Measurements from ENCODE around the gene SLC6A17. TPM values are rescaled to one million over a fixed set of nuclear protein-coding genes. Genes with fewer than 3 reads are reported as not detected.

The SLC6A17 gene
- total and polyA plus RNA-seq, 12 donors: 0.06 to 0.45 (median 0.16) TPM; not detected in 4

DNA sequence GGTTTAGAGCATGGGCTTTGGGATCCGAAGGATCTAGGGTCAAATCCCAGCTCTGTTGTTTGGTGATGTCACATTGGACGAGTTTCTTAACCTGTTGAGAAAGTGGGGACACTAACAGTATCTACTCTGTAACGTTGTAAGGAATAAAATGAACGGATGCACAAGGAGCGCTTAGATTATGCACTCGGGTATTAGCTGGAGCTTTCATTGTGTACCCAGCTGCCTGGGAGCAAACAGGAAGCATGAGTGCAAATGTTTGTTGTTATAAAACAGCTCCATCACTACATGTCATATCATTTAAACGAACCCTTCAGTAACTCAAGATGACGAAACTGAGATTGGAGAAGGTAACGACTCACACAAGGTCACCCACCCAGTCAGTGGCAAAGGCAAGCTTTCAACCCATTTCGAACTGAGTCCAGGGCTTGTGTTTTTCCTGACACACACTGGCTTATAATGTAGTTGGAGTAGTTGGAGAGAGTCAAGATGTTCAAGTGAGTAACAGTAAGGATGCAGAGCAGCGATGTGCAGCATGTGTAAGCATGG, 16.2 kb upstream of the SLC6A17 start:
- DNase-seq (no peak), ATAC-seq (no peak)
- Histone ChIP-seq H3K36me3 (no peaks in the 10 kb centered on the region), H3K4me1 (peaks cover 0 to 13% (median 4%) of the 10 kb centered on the region in 9 donors), H3K27ac (no peak overlapping the region), H3K4me3 (no peak overlapping the region), H3K27me3 (peaks cover 0 to 60% (median 37%) of the 10 kb centered on the region in 7 donors), H3K9me3 (no peaks in the 10 kb centered on the region)
- 70 to 74% methylated on average over 11 of the region's 11 CpGs for WGBS, 2 donors
- intact Hi-C loops (cut with DNase I): loop anchor here in 1 of 10 donors (5.0 kb wide), 1 partner anchor 48 kb away; no protein-coding TSS in a partner anchor
- TF ChIP-seq, protein P1, sequence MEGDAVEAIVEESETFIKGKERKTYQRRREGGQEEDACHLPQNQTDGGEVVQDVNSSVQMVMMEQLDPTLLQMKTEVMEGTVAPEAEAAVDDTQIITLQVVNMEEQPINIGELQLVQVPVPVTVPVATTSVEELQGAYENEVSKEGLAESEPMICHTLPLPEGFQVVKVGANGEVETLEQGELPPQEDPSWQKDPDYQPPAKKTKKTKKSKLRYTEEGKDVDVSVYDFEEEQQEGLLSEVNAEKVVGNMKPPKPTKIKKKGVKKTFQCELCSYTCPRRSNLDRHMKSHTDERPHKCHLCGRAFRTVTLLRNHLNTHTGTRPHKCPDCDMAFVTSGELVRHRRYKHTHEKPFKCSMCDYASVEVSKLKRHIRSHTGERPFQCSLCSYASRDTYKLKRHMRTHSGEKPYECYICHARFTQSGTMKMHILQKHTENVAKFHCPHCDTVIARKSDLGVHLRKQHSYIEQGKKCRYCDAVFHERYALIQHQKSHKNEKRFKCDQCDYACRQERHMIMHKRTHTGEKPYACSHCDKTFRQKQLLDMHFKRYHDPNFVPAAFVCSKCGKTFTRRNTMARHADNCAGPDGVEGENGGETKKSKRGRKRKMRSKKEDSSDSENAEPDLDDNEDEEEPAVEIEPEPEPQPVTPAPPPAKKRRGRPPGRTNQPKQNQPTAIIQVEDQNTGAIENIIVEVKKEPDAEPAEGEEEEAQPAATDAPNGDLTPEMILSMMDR (IDR thresholded peaks at IDR 0.05): no peak

DNA sequence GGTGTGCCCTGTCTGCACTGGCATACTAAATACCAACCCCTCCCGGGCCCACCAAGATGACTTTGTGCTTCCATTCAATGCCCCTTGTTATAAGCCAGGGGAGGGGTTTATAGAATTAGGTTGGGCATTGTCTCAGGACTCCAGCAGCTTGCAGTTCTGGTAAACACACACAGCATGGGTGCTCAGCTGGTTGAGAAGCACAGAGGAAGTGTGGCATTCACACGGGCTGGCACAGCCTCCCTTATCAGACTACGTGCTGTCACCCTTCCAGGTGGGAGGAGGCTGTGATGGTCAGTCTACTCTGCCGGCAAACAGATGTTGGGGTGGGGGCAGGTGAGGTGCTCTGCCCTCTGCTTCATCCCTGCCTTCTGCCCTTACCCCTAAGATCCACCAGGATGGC, 15.0 kb upstream of the SLC6A17 start:
- Histone ChIP-seq H3K27ac (no peak overlapping the region), H3K4me1 (peaks cover 0 to 9% (median 2%) of the 10 kb centered on the region in 9 donors), H3K27me3 (peaks cover 0 to 60% (median 37%) of the 10 kb centered on the region in 7 donors), H3K4me3 (no peak overlapping the region), H3K36me3 (no peaks in the 10 kb centered on the region), H3K9me3 (no peaks in the 10 kb centered on the region)
- no peak for DNase-seq
- TF ChIP-seq, protein P1 (IDR thresholded peaks at IDR 0.05): no peak
- intact Hi-C loops (cut with DNase I): no loop called here
- ATAC-seq: no peak
- WGBS, 2 donors: 43% methylated on average over 4 of the region's 4 CpGs

DNA sequence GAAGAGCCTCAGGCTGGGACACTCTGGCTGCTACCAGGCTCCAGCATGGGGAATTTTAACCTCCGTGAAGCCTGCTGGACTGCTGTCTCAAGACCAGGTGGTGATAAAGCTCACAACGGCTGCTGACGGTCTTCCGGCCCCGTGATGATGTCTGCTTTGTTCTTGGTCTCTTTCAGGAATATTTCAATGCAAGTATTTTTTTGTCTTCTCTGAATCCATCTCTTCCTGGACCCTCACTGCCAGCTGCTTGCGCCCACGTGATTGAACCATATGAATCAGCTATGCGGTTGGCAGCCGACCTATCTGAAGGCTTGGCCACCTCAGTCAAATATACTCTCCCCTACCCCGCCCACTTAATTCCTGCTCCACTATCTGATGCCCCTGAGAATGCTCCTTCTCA, 14.6 kb upstream of the SLC6A17 start:
- intact Hi-C loops (cut with DNase I): no loop called here
- Histone ChIP-seq H3K9me3 (no peaks in the 10 kb centered on the region), H3K4me1 (peaks cover 0 to 5% (median 0%) of the 10 kb centered on the region in 9 donors), H3K27ac (no peak overlapping the region), H3K27me3 (peaks cover 0 to 60% (median 37%) of the 10 kb centered on the region in 7 donors), H3K36me3 (no peaks in the 10 kb centered on the region), H3K4me3 (no peak overlapping the region)
- 72 to 76% methylated on average over 10 of the region's 10 CpGs for WGBS, 2 donors
- TF ChIP-seq, protein P1 (IDR thresholded peaks at IDR 0.05): no peak
- DNase-seq (no peak), ATAC-seq (no peak)

DNA sequence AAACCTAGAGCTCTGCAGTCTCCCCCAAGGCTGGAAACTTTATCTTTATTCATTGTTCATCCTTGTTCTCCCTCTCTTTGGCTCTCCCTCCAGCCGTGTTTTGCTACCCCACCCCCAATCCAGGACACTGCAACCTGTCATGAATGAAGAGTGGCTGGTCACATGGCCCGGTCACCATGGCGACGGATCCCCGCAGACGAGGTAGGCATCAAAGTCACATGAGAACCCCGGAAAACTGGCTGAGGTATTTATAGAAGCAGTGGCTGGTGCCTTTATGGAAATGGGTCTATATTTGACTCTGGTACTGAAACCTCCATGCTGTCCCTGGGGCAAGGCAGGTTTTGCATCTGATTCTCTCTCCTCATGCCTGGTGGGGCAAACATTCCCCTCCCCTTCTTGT, 13.4 kb upstream of the SLC6A17 start:
- WGBS, 2 donors: 2 to 3% methylated on average over 7 of the region's 7 CpGs

More for the DNA sequence above, 13.4 kb upstream of the SLC6A17 start:
- Histone ChIP-seq H3K27me3 (peaks cover 0 to 60% (median 40%) of the 10 kb centered on the region in 7 donors), H3K9me3 (no peaks in the 10 kb centered on the region), H3K4me1 (peaks cover 0 to 5% (median 0%) of the 10 kb centered on the region in 9 donors), H3K36me3 (no peaks in the 10 kb centered on the region), H3K4me3 (no peak overlapping the region), H3K27ac (no peak overlapping the region)
- ATAC-seq (peak in 2 of 8 donors; percentile 35 to 65), DNase-seq (peak in 1 of 2 donors; percentile 30)
- intact Hi-C loops (cut with DNase I): no loop called here
- TF ChIP-seq, protein P1 (IDR thresholded peaks at IDR 0.05): no peak

All from heart right ventricle (tissue), 16 donors.